Non-pigmented ciliary epithelial cell (primary cell): ENCODE results near the gene ISLR.
A peak's percentile ranks its signal among the peaks of the same experiment; 100 is the strongest.

Experiments used
- DNase-seq: peaks from one replicate; pipeline ENCODE4 v3.0.0-alpha.2; 2010; ENCODE audit warnings: low read depth

Gene ISLR

GRCh38 chr15:74173380-74174218, at the start of gene ISLR:
Gene ISLR, plus strand, starts transcription at chr15:74173710. Its CDS starts 1,149 bp downstream, at chr15:74174859.
- DNase-seq: no peak

GRCh38 chr15:74124196-74124595, 49.3 kb upstream of the ISLR start:
- DNase-seq: no peak

GRCh38 chr15:74124759-74125158, 48.8 kb upstream of the ISLR start:
- DNase-seq: no peak

- peak; percentile 37 for DNase-seq
These were observed 46.1 kb upstream of the ISLR start for GRCh38 chr15:74127255-74127953.

GRCh38 chr15:74127954-74128784, 45.3 kb upstream of the ISLR start:
- no peak for DNase-seq

- no peak for DNase-seq
These were observed 44.5 kb upstream of the ISLR start for GRCh38 chr15:74128785-74129585.

- no peak for DNase-seq
These were observed 43.8 kb upstream of the ISLR start for GRCh38 chr15:74129586-74130154.

- DNase-seq: no peak
These were observed 43.2 kb upstream of the ISLR start, which contains the start of gene ISLR2 for GRCh38 chr15:74130155-74130848. Gene ISLR2, plus strand, starts transcription at chr15:74130586. Its CDS starts 2,169 bp downstream, at chr15:74132755.

GRCh38 chr15:74130849-74131627, 42.5 kb upstream of the ISLR start:
- no peak for DNase-seq

GRCh38 chr15:74131628-74132413, 41.7 kb upstream of the ISLR start:
- no peak for DNase-seq

- DNase-seq: no peak
These were observed 40.5 kb upstream of the ISLR start for GRCh38 chr15:74132681-74133651.

GRCh38 chr15:74133694-74134386, 39.7 kb upstream of the ISLR start:
- DNase-seq: no peak

GRCh38 chr15:74134387-74135027, 39.0 kb upstream of the ISLR start:
- DNase-seq: no peak

- no peak for DNase-seq
These were observed 38.4 kb upstream of the ISLR start for GRCh38 chr15:74135041-74135565.

GRCh38 chr15:74136540-74136813, 37.0 kb upstream of the ISLR start:
- no peak for DNase-seq

- DNase-seq: no peak
These were observed 36.5 kb upstream of the ISLR start for GRCh38 chr15:74136814-74137536.
